ENCODE data around the gene POPDC2. TPM values are rescaled to one million over a fixed set of nuclear protein-coding genes. Genes with fewer than 3 reads are reported as not detected.

Gene POPDC2
- total and polyA plus RNA-seq, 10 of the 15 experiments (the other 5 are each of a cell fraction or from before 2014, with no cell fraction given): 1.8 to 12.7 (median 3.5) TPM

DNA sequence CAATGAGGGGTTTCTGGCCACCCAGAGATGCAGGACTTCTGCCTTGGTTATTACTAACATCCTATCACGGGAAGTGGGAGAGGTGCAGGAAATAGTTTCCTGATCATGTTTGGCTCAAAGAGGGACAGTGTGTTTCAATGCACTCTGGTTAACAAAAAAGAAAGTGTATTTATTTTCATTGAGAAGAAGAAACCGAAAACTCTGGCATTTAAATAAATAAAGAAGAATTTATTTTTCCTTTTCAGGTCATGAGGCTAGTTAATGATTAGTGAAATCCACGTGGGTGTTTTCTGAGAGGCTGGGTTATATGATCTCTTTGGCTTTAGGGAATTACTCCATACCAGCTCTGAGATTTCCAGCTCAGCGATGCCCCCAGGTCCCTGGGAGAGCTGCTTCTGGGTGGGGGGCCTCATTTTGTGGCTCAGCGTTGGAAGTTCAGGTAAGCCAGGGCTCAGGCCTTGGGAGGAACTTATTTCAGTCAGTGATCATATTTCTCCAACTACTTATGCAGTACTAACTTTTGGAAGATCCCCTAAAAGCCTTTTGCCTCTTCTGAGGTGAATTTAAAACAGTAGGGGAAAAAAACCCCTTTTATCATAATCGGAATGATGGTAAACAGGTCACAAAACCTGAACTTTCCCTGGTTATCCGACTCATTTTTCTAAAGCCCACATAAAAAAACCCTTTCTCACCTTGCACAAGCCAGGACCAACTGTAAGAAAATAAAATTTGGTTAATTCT, 62.7 kb downstream of the POPDC2 start, which contains the start of gene PLA1A (continued):
- TF ChIP-seq MTA2 (IDR thresholded peaks at IDR 0.05; ENCODE audit: low read depth) (0 out of 2 replicates have a peak, but pooled peaks have one; percentile 16), MEF2A (IDR thresholded peaks at IDR 0.05; ENCODE audit: insufficient read depth, low read depth, low read length) (0 out of 2 replicates have a peak, but pooled peaks have one; percentile 12), SMARCA5 (IDR thresholded peaks at IDR 0.05) (no peak), CHD2 (IDR thresholded peaks at IDR 0.05; ENCODE audit: borderline replicate concordance, low read depth, low read length) (no peak), CHD1 (IDR thresholded peaks at IDR 0.05; ENCODE audit: low read depth, low read length) (no peak), E4F1 (IDR thresholded peaks at IDR 0.05; ENCODE audit: borderline replicate concordance, partially characterized antibody) (no peak)

DNA sequence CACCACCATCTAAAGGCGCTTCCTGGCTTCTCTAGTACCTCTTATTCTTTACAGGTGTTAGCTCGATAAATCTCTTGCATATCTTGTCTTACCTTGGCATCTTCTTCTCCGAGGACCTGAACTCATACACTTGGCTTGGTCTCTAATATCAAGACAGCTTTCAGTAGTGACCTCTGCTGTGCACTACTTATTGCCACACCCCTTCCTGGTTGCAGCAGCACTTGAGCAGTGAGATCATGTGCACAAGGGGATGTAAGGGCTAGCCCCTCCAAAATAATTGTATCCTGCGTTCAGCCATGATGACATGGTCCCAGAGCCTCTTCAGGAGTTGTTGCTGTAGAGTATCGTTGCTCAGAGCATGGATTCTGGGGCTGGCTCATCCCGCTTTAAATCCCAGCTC, 64.0 kb downstream of the POPDC2 start:
- POLR2A ChIA-PET: interaction anchor here (0.6 to 10.4 kb wide), 16 partner anchors 8 to 133 kb away, joined by 3 to 133 read pairs (median 4); partner anchors contain the start of genes ADPRH and TMEM39A
- RAD21 ChIA-PET (ENCODE audit: unreplicated experiment): interaction anchor here (0.6 to 1.9 kb wide), 9 partner anchors 9 to 76 kb away, joined by 3 to 21 read pairs (median 5); partner anchors contain the start of gene CD80
- peak overlapping the region; percentile 44; the same call in 1 of the 2 replicates for H3K9ac ChIP-seq (ENCODE audit: control insufficient read depth, insufficient read depth, low read length)
- H2AFZ ChIP-seq (ENCODE audit: control insufficient read depth, low read depth, low read length): peak overlapping the region; percentile 37
- H3K4me3 ChIP-seq: no peak overlapping the region
- no peaks in the 10 kb centered on the region for H3K27me3 ChIP-seq (replicated peaks in 1 of 2; ENCODE audit: control insufficient read depth in 2 of 2, insufficient read depth in 2 of 2, low read length in 1 of 2)
- H3K4me1 ChIP-seq (ENCODE audit: control insufficient read depth, insufficient read depth, low read length): peaks cover 56% of the 10 kb centered on the region
- peak overlapping the region; percentile 87 for H3K27ac ChIP-seq (ENCODE audit: control insufficient read depth, insufficient read depth)
- H3K79me2 ChIP-seq (ENCODE audit: control insufficient read depth, insufficient read depth, low read length): peaks cover 24% of the 10 kb centered on the region
- TF ChIP-seq NR2F1 (conservative IDR thresholded peaks at IDR 0.05) (no peak), CREB1 (IDR thresholded peaks at IDR 0.05; ENCODE audit: low read depth) (0 out of 2 replicates have a peak, but pooled peaks have one; percentile 13), IRF4 (IDR thresholded peaks at IDR 0.05; ENCODE audit: low read depth, low read length) (0 out of 2 replicates have a peak, but pooled peaks have one; percentile 8), BHLHE40 (IDR thresholded peaks at IDR 0.05; ENCODE audit: borderline replicate concordance in 1 of 2, low read depth in 2 of 2, low read length in 1 of 2) (0 out of 4 replicates have a peak, but pooled peaks of 1 of the 2 experiments have one; percentile 37)
- intact Hi-C loops (cut with micrococcal nuclease; ENCODE audit: unreplicated experiment) (no loop called here), in situ Hi-C loops (cut with MboI) (loop anchor here (5.0 kb wide), 1 partner anchor 81 kb away; the partner anchor contains the start of gene COX17)
- WGBS (ENCODE audit: insufficient coverage, insufficient replicate concordance, low lambda C conversion rate, missing lambda C conversion rate): 31% methylated on average over 6 of the region's 6 CpGs
- SMC1A ChIA-PET (ENCODE audit: uncharacterized antibody, unreplicated experiment): interaction anchor here (0.7 to 4.9 kb wide), 22 partner anchors 9 to 98 kb away, joined by 3 to 41 read pairs (median 6); partner anchors contain the start of genes CD80 and TIMMDC1
- H3K36me3 ChIP-seq (ENCODE audit: control insufficient read depth in 2 of 2, insufficient read depth in 2 of 2, low read length in 1 of 2): no peaks in the 10 kb centered on the region
- no peaks in the 10 kb centered on the region for H4K20me1 ChIP-seq (ENCODE audit: control insufficient read depth, insufficient read depth)
- CTCF ChIA-PET: interaction anchor here (0.9 to 2.9 kb wide), 12 partner anchors 9 to 85 kb away, joined by 3 to 21 read pairs (median 6); partner anchors contain the start of gene CD80
- FAIRE-seq (no peak), ATAC-seq (no peak), DNase-seq (ENCODE audit: low read depth, low spot score) (no peak)
- H3K9me3 ChIP-seq (replicated peaks; ENCODE audit: control insufficient read depth, insufficient read depth, low read length): no peaks in the 10 kb centered on the region; the same call in 1 of the 3 replicates
- BruUV-seq (replicated peaks): no TSS peak
- peak overlapping the region; percentile 58 for H3K4me2 ChIP-seq (ENCODE audit: control insufficient read depth, insufficient read depth)
